BJ (cell line): ENCODE measurements around the gene PALLD. TPM values are rescaled to one million over a fixed set of nuclear protein-coding genes. Genes with fewer than 3 reads are reported as not detected.

Experiments
- CTCF ChIA-PET: fragments of 350-600 bp; formaldehyde crosslinking; extraction: SDS; loops from one replicate; lab custom pipeline; 2021; ENCODE audit warnings: antibody characterized with exemption, inconsistent platforms; lab: Yijun Ruan, JAX
- POLR2A ChIA-PET: fragments of 300-600 bp; sonication (Branson Sonifier 250); formaldehyde crosslinking; extraction: SDS; loops from one replicate; lab custom pipeline; 2021; ENCODE audit warnings: antibody characterized with exemption; lab: Charles Lee
- DNase-seq: peaks from one replicate; pipeline ENCODE4 v3.0.0-alpha.2; 2011; ENCODE audit warnings: low read depth
- H3K27me3 ChIP-seq: 2 replicates; pipeline ENCODE4 v1.6.0; 2011; ENCODE audit warnings: low read length; ENCODE audit not compliant: control insufficient read depth, insufficient read depth
- H3K36me3 ChIP-seq: 2 replicates; pipeline ENCODE4 v1.5.1; 2011; ENCODE audit warnings: low read length; ENCODE audit not compliant: control insufficient read depth, insufficient read depth
- H3K4me3 ChIP-seq: 2 replicates; pipeline ENCODE4 v1.5.1; 2011; ENCODE audit warnings: low read depth, mild to moderate bottlenecking, control low read depth, low read length
- polyA plus RNA-seq: library from polyadenylated mRNA; depleted of rRNA; stranded (reverse); fragments of >200 nt; gene quantifications from 2 replicates; pipeline ENCODE4 v1.2.3, GENCODE V29; 2011
- TF ChIP-seq, protein P1 (sequence below): IDR thresholded peaks from 2 replicates; pipeline ENCODE4 v1.5.1; 2011; ENCODE audit warnings: low read depth, mild to moderate bottlenecking, control low read depth, inconsistent platforms, low read length, moderate library complexity; ENCODE audit not compliant: insufficient read depth

The PALLD gene
- polyA plus RNA-seq, 1 experiment = 30.3 TPM

DNA sequence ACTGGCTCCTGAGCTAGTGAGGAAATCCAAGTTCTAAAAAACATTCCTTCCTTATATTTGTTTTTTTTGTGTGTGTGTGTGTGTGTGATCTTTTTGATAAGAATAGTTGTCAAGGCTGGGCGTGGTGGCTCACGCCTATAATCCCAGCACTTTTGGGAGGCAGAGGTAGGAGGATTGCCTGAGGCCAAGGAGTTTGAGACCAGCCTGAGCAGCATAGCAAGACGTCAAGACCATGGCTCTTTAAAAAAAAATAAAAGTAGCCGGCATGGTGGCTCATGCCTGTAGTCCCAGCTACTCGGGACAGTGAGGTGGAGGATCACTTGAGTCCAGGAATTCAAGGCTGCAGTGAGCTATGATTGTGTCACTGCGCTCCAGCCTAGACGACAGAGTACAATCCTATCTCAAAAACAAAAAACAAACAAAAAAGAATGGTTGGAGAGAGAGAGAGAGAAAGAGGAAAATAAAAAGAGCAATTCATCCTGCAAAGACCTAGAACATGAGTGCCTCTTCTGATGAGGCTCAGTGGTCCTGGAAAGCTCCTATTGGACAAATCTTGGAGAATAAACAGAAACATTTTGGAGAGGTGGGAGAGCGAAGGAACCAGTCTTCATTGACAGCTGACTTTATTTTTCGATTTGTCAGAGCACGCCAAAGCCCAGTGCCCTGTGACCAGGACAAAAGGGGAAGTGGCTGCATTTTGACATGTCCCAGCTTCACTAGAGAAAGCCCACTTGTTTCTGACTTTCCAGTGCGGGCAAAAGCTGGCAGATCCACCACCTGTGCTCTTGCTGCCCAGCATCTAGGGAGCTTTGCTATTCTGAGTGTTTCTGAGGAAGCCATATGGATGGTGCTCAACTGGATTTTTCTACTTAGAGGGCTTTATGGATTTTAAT is 244.7 kb downstream of the PALLD start:
- no peaks in the 10 kb centered on the region for H3K36me3 ChIP-seq
- ChIA-PET CTCF (interaction anchor here (0.9 to 1.1 kb wide), 2 partner anchors 15 to 154 kb away, joined by 3 read pairs; no protein-coding TSS in a partner anchor), POLR2A (no interaction called here)
- DNase-seq = no peak
- no peak overlapping the region for H3K4me3 ChIP-seq
- no peaks in the 10 kb centered on the region for H3K27me3 ChIP-seq
- TF ChIP-seq, protein P1, sequence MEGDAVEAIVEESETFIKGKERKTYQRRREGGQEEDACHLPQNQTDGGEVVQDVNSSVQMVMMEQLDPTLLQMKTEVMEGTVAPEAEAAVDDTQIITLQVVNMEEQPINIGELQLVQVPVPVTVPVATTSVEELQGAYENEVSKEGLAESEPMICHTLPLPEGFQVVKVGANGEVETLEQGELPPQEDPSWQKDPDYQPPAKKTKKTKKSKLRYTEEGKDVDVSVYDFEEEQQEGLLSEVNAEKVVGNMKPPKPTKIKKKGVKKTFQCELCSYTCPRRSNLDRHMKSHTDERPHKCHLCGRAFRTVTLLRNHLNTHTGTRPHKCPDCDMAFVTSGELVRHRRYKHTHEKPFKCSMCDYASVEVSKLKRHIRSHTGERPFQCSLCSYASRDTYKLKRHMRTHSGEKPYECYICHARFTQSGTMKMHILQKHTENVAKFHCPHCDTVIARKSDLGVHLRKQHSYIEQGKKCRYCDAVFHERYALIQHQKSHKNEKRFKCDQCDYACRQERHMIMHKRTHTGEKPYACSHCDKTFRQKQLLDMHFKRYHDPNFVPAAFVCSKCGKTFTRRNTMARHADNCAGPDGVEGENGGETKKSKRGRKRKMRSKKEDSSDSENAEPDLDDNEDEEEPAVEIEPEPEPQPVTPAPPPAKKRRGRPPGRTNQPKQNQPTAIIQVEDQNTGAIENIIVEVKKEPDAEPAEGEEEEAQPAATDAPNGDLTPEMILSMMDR = no peak

DNA sequence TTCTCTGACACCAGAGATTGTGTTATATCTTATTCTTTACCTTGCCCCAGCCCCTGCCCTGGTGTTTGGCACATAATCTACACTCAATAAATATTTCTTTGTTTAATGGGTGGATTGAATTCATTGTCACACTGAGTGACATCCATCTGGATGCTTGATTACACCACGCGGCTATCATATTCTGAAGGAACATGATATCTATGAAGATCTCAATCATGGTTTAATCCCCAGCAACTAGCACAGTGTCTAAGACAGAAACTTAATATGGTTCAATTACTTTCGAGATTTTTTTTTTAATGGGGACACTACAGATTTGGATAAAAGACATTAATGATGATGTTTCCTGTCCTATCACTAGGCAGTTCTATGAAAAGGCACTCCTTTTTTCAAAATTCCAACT is 246.3 kb downstream of the PALLD start:
- Histone ChIP-seq H3K27me3 (no peaks in the 10 kb centered on the region), H3K4me3 (no peak overlapping the region), H3K36me3 (no peaks in the 10 kb centered on the region)
- CTCF ChIA-PET = interaction anchor here (1.5 kb wide), 1 partner anchor 13 kb away, joined by 3 read pairs; no protein-coding TSS in a partner anchor
- TF ChIP-seq, protein P1 = no peak
- POLR2A ChIA-PET = no interaction called here
- no peak for DNase-seq

GRCh38 chr4:168743601-168744000 is 246.7 kb downstream of the PALLD start:
- H3K27me3 ChIP-seq = no peaks in the 10 kb centered on the region
- CTCF ChIA-PET = interaction anchor here (1.5 kb wide), 1 partner anchor 12 kb away, joined by 3 read pairs; no protein-coding TSS in a partner anchor
- no peak overlapping the region for H3K4me3 ChIP-seq
- TF ChIP-seq, protein P1 = no peak
- no peaks in the 10 kb centered on the region for H3K36me3 ChIP-seq
- DNase-seq = no peak
- POLR2A ChIA-PET = no interaction called here

GRCh38 chr4:168744021-168744420 is 247.2 kb downstream of the PALLD start:
- Histone ChIP-seq H3K36me3 (no peaks in the 10 kb centered on the region), H3K27me3 (no peaks in the 10 kb centered on the region), H3K4me3 (no peak overlapping the region)
- TF ChIP-seq, protein P1 = no peak
- ChIA-PET CTCF (interaction anchor here (1.5 kb wide), 1 partner anchor 12 kb away, joined by 3 read pairs; no protein-coding TSS in a partner anchor), POLR2A (no interaction called here)
- no peak for DNase-seq

DNA sequence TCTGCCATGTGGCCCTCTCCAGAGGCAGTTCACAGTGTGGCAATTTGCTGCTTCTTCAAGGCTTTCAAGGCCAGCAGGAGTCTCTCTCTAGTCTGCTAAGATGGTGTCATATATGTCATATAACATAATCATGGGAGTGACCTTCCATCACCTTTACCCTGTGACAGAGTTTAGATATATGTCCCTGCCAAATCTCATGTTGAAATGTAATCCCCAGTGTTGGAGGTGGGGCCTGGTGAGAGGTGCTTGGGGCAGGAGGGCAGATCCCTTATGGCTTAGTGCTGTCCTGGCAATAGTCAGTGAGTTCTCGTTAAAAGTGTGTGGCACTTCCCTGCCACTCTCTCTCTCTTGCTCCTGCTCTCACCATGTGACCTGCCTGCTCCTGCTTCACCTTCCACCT is 252.0 kb downstream of the PALLD start:
- TF ChIP-seq, protein P1 = no peak
- Histone ChIP-seq H3K4me3 (no peak overlapping the region), H3K27me3 (no peaks in the 10 kb centered on the region), H3K36me3 (no peaks in the 10 kb centered on the region)
- POLR2A ChIA-PET = no interaction called here
- DNase-seq = no peak
- CTCF ChIA-PET = no interaction called here
